ENCODE measurements around the gene SYT12. TPM values are rescaled to one million over a fixed set of nuclear protein-coding genes. Genes with fewer than 3 reads are reported as not detected.

Gene SYT12
- total RNA-seq, 2 donors from 2014 or later: 0.91 to 1.1 TPM

GRCh38 chr11:67051945-67052488 lies 29.1 kb downstream of the SYT12 start:
- no peak overlapping the region for H3K27ac ChIP-seq (ENCODE audit: low read depth, low read length)
- H3K4me3 ChIP-seq (ENCODE audit: low read length): no peak overlapping the region
- 86 to 95% methylated on average over 3 to 4 of the region's 4 CpGs for WGBS, 2 experiments (ENCODE audit: insufficient coverage in 1 of 2, insufficient read length in 1 of 2)
- Mint-ChIP-seq H3K27me3 (ENCODE audit: insufficient read depth) (no peaks in the 10 kb centered on the region), H3K27ac (no peak overlapping the region), H3K9me3 (no peaks in the 10 kb centered on the region), H3K4me1 (peaks cover 11% of the 10 kb centered on the region), H3K36me3 (ENCODE audit: low read depth) (no peaks in the 10 kb centered on the region), H3K4me3 (no peak overlapping the region)
- H3K27me3 ChIP-seq (ENCODE audit: control insufficient read depth, insufficient read depth, low read length, poor library complexity, severe bottlenecking): no peaks in the 10 kb centered on the region
- H3K36me3 ChIP-seq (ENCODE audit: control insufficient read depth, insufficient read depth, low read length): no peaks in the 10 kb centered on the region
- H3K9me3 ChIP-seq (ENCODE audit: control insufficient read depth, low read length): no peaks in the 10 kb centered on the region
- TF ChIP-seq CTCF (conservative IDR thresholded peaks at IDR 0.05): no peak
- peaks cover 14% of the 10 kb centered on the region for H3K4me1 ChIP-seq (ENCODE audit: control insufficient read depth, insufficient read depth, low read length)
- H3K9ac ChIP-seq (ENCODE audit: extremely low read depth, low read length, poor library complexity, severe bottlenecking): no peak overlapping the region
- DNase-seq: peak; percentile 47

DNA sequence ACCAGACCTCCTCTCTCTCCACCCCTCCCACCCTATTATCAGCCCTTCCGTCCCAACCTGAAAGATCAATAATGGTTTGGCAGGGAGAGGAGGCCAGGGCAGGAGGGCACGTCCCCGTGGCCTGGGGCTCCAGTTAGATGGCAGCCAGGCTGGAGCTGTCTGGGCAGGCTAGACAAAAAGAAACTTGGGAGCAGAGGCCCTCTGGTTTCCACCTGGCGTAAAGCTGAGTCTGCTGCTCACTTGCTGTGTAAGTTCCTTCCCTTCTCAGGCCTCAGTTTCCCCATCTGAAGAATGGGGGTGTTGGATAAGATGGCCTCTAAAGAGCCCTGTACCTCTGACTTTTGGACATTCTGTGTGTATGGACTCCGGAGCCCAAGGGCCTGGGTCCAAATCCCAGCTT lies 30.0 kb downstream of the SYT12 start:
- Histone ChIP-seq H3K27ac (ENCODE audit: low read depth, low read length) (no peak overlapping the region), H3K9ac (ENCODE audit: extremely low read depth, low read length, poor library complexity, severe bottlenecking) (no peak overlapping the region), H3K9me3 (ENCODE audit: control insufficient read depth, low read length) (no peaks in the 10 kb centered on the region), H3K27me3 (ENCODE audit: control insufficient read depth, insufficient read depth, low read length, poor library complexity, severe bottlenecking) (no peaks in the 10 kb centered on the region), H3K4me1 (ENCODE audit: control insufficient read depth, insufficient read depth, low read length) (peaks cover 14% of the 10 kb centered on the region), H3K36me3 (ENCODE audit: control insufficient read depth, insufficient read depth, low read length) (no peaks in the 10 kb centered on the region), H3K4me3 (ENCODE audit: low read length) (no peak overlapping the region)
- 84 to 88% methylated on average over 4 to 5 of the region's 5 CpGs for WGBS, 2 experiments (ENCODE audit: insufficient coverage in 1 of 2, insufficient read length in 1 of 2)
- TF ChIP-seq CTCF (conservative IDR thresholded peaks at IDR 0.05): no peak
- DNase-seq: no peak
- no peaks in the 10 kb centered on the region for H3K36me3 Mint-ChIP-seq (ENCODE audit: low read depth)
- no peak overlapping the region for H3K27ac Mint-ChIP-seq
- H3K27me3 Mint-ChIP-seq (ENCODE audit: insufficient read depth): no peaks in the 10 kb centered on the region
- no peak overlapping the region for H3K4me3 Mint-ChIP-seq
- H3K9me3 Mint-ChIP-seq: no peaks in the 10 kb centered on the region
- peaks cover 11% of the 10 kb centered on the region for H3K4me1 Mint-ChIP-seq

GRCh38 chr11:67053896-67054329 lies 31.0 kb downstream of the SYT12 start:
- no peak overlapping the region for H3K9ac ChIP-seq (ENCODE audit: extremely low read depth, low read length, poor library complexity, severe bottlenecking)

More at GRCh38 chr11:67053896-67054329, 31.0 kb downstream of the SYT12 start:
- peaks cover 15% of the 10 kb centered on the region for H3K4me1 Mint-ChIP-seq
- Histone ChIP-seq H3K36me3 (ENCODE audit: control insufficient read depth, insufficient read depth, low read length) (no peaks in the 10 kb centered on the region), H3K4me1 (ENCODE audit: control insufficient read depth, insufficient read depth, low read length) (peaks cover 18% of the 10 kb centered on the region), H3K4me3 (ENCODE audit: low read length) (no peak overlapping the region), H3K27me3 (ENCODE audit: control insufficient read depth, insufficient read depth, low read length, poor library complexity, severe bottlenecking) (no peaks in the 10 kb centered on the region), H3K9me3 (ENCODE audit: control insufficient read depth, low read length) (no peaks in the 10 kb centered on the region), H3K27ac (ENCODE audit: low read depth, low read length) (no peak overlapping the region)
- WGBS, 2 experiments (ENCODE audit: insufficient coverage in 1 of 2, insufficient read length in 1 of 2): 34 to 70% methylated on average over 3 to 7 of the region's 7 CpGs
- H3K27me3 Mint-ChIP-seq (ENCODE audit: insufficient read depth): no peaks in the 10 kb centered on the region
- TF ChIP-seq CTCF (conservative IDR thresholded peaks at IDR 0.05): peak; percentile 84
- no peak overlapping the region for H3K4me3 Mint-ChIP-seq
- no peaks in the 10 kb centered on the region for H3K36me3 Mint-ChIP-seq (ENCODE audit: low read depth)
- peak; percentile 91 for DNase-seq
- peak overlapping the region; percentile 41 for H3K27ac Mint-ChIP-seq
- H3K9me3 Mint-ChIP-seq: no peaks in the 10 kb centered on the region

Data from endodermal cell (in vitro differentiated cells).